HG03135 (cell line): ENCODE results near the gene CCNL2.
"Not testable (repeated sequence)": the region's sequence is repeated elsewhere in the genome, so short reads cannot be mapped to it uniquely, and the experiment has no call there.

ENCODE experiments used
- ATAC-seq: cut with Tn5 transposase; IDR thresholded peaks from one replicate; pipeline ENCODE4 v1.9.1; 2021; ENCODE audit warnings: mild to moderate bottlenecking, moderate library complexity; ENCODE audit not compliant: unreplicated experiment

The CCNL2 gene

GRCh38 chr1:1374589-1374928, 24.6 kb downstream of the CCNL2 start:
- ATAC-seq = peak; percentile 5

GRCh38 chr1:1373815-1374588, 25.1 kb downstream of the CCNL2 start:
- ATAC-seq = no peak

DNA sequence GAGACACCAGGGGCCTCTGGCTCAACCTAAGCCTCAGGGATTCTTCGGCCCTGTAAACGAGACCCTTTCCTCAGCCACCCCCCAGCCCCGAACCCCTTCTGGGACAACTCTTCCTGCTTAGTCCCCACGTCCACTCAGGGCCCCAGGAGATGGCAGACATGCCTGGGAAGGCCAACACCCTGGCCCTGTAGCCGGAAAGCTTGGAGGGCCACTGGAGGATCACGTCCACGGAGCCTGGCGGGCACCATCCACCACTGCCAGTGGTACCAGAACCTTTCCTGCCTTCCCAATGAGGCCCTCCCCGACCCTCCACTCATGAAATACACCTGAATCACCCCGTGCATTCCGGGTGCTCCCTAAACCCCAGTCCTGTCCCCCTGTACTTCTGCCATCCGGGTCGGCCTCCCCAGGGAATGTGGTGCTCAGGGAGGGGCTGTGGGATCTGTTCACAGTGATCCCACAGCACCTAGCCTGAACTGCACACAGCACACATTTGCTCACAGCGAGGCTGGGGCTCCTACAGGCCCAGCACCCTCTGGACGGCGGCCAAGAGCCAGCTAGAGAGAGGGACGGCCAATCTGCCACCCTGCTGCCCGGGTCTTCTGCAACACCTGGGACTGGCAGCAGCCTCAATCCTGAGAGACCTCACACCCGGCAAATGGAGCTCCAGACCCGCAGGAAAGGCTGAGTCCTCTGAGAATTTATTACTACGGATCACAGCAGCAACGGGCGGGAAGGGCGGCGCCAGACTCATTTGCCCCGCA, 25.9 kb downstream of the CCNL2 start:
- ATAC-seq = no peak

GRCh38 chr1:1371746-1372711, 27.1 kb downstream of the CCNL2 start:
- ATAC-seq = no peak

DNA sequence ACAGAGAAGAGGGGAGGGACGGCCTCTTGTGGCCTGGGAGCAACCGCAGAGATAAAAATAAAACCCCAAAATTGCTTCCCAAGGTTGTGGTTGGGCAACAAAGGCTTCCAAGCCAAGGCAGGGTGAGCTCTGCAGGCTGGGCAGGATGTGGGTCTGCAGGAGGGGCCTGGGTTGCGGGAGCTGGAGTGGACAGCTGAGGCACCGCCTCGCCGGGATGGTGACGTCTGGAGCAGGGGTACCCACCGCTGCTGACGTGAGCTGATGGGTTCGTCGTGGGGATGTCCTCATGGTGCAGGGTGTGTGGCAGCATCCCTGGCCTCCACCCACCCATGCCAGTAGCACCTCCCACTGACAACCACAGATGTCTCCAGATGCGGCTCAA, 27.8 kb downstream of the CCNL2 start:
- no peak for ATAC-seq

DNA sequence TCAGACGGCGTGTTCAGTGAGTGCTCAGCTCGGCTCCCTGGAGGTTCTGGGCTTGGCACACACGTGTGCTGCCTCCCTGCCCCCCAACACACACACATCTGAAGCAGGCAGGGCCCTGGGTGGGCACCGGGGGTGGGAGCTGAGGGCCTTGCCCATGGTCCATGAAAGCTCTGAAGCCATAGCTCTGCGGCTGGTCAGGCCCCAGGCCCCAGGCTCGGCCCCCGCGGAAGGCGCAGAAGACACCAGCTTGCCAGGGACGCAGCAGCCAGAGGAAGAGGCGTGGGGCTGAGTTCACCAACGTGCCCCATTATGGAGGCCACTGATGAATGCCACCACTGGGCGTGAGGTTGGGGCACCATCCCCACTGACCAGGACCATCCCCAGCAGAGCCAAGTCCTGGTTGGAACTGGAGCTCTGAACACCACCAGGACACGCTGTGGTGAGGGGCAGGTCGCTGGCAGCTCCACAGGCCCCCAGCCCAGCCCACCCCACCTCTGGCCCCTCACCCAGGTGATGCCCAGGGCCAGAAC, 28.3 kb downstream of the CCNL2 start:
- ATAC-seq = no peak

- ATAC-seq = not testable (repeated sequence)
Measured at GRCh38 chr1:1370094-1370493, 29.0 kb downstream of the CCNL2 start.

DNA sequence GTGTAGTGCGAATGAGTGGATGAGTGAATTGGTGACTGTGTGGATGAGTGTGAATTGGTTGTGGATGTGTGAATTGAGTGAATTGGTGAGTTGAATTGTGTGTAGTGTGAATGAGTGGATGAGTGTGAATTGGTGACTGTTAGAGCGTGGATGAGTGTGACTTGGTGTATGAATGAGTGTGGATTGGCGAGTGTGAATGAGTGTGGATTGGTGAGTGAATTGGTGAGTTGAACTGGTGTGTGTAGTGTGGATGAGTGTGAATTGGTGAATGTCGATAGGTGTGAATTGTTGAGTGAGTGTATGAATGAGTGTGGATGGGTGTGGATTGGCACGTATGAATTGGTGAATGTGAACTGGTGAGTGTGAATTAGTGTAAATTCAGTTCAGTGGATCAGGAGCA, 31.8 kb downstream of the CCNL2 start:
- no peak for ATAC-seq

DNA sequence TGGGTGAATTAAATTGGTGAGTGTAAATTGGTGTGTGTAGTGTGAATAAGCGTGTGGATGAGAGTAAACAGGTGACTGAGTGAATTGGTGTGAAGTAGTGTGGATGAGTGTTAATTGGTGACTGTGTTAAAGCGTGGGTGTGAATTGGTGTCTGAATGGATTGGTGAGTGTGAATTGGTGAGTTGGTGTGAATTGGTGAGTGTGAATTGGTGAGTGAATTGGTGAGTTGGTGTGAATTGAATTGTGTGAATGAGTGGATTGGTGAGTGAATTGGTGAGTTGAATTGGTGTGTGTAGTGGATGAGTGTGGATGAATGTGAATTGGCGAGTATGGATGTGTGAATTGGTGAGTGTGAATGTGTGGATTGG, 32.5 kb downstream of the CCNL2 start:
- no peak for ATAC-seq

DNA sequence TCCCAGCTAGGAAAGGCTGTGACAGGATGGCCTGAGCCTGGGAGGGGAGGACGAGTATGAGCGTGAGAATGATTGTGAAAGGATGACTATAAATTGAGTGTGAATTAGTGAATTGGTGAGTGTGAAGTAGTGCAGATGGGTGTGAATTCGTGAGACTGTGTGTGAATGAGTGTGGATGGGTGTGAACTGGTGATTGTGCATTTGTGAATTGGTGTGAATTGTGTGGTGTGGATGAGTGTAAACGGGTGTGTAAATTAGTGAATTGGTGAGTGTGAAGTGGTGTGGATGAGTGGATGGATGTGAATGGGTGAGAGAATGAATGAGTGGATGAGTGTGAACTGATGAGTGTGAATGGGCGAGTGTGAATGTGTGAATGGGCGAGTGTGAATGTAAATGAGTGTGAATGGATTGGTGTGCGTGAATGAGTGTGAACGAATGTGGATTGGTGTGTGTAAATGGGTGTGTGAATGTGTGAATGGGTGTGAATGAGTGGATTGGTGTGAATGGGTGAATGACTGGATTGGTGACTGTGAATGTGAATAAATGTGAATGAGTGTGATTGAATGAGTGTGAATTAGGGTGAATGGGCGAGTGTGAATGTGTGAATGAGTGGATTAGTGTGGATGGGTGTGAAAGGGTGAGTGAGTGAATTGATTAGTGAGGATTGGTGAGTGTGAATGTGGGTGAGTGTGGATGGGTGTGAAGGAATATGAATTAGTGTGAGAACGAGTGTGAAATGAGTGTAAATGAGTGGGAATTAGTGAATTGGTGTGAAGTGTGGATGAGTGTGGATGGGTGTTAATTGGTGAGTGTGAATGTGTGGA, 33.0 kb downstream of the CCNL2 start:
- no peak for ATAC-seq

DNA sequence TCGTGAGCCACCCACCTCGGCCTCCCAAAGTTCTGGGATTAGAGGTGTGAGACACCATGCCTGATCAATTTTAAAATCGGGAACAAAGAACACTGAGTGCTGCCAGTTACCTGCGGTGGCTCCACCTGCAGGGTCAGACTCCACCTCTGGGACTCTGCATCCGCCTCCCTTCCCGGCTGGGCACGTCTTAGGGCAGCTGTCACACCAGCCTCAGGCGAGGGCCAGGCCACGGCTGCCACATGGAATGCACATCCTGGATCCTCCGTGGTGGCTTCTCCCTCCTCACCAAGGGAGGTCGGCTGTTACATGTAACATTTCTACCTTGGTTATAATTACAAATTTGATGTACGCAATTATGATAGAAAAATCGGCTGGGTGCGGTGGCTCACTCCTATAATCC, 34.9 kb downstream of the CCNL2 start:
- ATAC-seq = no peak

DNA sequence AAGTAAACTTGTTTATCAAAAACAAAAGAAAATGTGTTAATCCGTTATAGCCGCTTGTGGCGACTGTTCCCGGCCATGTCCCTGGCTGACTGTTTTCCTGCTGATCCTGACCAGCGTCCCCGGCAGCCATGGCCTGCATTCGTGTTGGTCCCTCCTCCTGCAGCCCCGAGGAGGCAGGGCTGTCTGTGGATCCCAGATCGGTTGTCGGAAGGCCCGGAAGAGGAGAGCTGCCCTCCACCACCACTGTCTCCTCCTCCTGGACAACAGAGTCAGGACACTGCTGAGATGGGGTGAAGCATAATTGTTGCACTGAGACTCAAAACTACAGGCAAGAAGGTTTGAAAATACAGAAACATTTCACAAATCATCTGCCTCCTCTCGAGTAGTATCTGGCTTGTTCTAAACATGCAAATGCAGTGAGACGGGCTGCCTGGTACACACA, 37.1 kb downstream of the CCNL2 start:
- ATAC-seq = no peak

- ATAC-seq = no peak
Measured at GRCh38 chr1:1361233-1361981, 37.7 kb downstream of the CCNL2 start.

DNA sequence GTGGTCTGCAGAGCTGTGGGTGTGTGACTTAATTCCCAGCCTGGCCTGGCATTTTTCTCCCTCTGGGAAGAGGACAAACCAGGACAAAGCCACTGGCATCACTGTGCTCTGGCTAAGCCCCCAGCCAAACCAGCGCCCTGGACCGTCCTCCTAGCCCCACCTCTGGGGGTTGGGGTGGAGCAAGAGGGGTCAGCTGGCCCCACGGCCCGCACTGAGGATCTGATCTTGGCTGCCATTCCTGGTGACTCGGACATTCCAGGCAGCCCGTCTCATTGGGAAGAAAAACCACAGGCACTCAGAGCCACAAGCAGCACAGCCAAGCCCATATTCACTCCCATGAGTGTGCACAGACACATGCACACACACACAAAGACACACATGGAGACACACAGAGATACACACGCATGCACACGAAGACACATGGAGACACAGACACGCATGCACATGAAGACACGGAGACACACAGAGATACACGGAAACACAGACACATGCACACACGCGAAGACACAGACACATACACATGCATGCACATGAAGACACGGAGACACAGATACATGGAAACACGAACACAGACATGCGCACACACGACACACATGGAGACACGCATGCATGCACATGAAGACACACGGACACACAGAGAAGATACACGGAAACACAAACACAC, 38.5 kb downstream of the CCNL2 start:
- no peak for ATAC-seq

DNA sequence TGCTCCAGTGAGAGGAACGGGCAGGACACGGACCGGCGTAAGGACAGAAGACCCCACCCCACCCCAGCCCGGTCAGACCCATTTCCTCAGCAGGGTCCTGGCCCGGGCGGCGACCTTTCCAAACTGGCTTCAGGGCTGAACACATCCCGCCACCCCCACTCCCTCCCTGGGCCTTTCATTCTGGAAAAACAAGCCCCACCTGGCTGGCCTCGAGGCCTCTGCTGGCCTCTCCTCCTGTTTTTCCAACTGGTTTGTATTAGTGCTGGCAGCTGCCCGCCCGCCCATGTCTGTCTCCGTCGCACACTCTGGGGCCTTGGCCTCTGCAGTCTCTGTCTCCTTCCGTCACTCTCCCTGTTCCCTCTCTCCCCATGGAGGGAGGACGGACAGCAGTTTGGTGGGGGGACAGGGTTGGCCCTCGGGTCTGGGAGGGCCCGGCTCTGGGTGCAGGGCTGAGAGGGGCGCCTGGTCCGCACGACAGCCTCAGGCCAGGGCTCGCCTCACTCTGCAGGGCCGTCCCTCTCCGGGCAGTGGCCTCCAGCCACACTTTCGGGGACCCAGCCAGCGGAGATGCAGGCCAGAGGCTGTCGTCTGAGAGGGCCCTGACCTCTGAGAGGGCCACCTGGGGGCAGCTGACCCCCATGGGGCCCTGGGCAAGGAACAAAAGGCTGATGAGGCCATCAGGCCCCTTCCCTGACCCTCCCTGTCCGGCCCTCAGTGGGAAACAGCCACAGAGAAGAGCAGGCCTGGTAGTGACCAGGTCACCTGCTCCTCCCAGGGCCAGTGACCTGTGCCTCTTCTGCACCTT, 39.3 kb downstream of the CCNL2 start:
- ATAC-seq = no peak

GRCh38 chr1:1359308-1359663, 39.8 kb downstream of the CCNL2 start:
- no peak for ATAC-seq

DNA sequence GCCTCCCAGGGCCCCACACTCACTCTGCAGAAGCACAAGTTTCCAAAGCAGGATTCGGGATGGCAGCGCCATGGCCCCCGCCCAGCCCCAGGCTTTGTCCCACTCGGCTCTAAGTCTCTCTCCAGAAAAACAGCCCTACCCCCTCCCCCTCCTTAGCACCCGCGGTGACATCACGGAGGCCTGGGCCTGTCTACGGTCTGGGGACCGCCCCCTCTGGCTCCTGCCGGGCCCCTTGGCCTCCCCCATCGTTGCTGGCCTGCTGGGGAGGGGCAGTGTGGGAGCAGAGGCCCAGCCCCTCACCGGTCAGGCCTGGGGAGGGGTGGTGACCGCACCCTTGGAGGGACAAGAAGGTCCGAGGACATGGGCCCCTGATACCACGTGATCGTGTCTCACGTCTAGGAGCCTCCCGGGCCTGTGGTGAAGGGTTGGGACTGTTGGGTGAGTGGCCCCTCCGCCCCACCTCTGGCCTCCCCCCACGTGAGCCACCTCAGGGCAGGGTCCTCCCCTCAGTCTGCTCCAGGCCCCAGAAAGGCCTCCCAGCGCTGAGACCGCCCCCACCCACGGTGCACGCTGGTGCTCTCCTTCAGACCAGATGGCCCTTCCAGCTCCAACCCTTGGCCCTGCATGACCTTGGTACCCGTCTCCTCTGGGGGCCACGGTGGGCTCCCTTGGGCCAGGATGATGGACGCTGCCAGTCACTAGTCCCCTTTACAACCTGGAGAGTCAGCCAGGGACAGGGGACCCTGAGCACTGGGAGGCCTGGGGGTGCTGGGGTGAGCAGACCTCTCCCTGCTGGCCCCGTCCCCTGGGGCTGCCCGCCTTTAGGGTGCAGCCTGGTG, 40.5 kb downstream of the CCNL2 start, which contains the start of gene MXRA8:
TSS of gene MXRA8 (minus strand) at position 123 of the 839 bp plus-strand sequence. CDS start at position 72, 51 bp downstream.
- no peak for ATAC-seq
